ENCODE data around the gene PLCG1. TPM values are rescaled to one million over a fixed set of nuclear protein-coding genes. Genes with fewer than 3 reads are reported as not detected.

PLCG1 gene
- polyA plus RNA-seq, 2 of the 4 experiments (the other 2 are of a cell fraction), result 22.0 to 65.0 TPM

DNA sequence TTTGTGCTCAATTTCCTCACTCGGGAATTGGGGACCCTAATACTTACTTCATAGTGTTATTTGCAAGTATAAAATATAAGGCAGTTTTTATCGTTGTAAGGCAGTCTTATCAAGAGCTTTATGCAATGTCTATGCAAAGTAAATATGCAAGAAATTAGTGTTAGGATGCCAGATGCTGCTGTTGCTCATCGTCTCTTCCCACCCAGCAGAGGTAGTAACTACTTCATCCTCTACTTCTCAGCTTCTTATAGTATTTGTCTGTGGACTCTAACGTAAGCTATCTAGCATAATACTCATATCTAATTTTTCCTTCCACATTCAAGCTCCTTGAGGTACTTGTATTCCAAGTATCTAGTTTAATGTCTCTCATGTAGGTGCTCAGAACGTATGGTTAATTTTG lies 11.6 kb downstream of the PLCG1 start:
- no peak for ATAC-seq
- 81% methylated on average over 5 of the region's 5 CpGs for WGBS (ENCODE audit: missing lambda C conversion rate)
- ChIA-PET CTCF (interaction anchor here (1.2 to 2.8 kb wide), 3 partner anchors 14 to 191 kb away, joined by 3 to 12 read pairs (median 4); partner anchors contain the start of gene LPIN3), POLR2A (no interaction called here)
- H3K4me1 ChIP-seq, result 0 out of 3 replicates have a peak, but pooled peaks cover 8% of the 10 kb centered on the region
- H3K4me2 ChIP-seq, result no peak overlapping the region
- FAIRE-seq, result no peak
- no peaks in the 10 kb centered on the region for H3K9me3 ChIP-seq
- DNase-seq (ENCODE audit: low read depth in 1 of 2, low spot score in 1 of 2), result no peak
- no peak for TF ChIP-seq HOXA7 (CRISPR knock-in tag; IDR thresholded peaks at IDR 0.05)
- no peak for TF ChIP-seq CBX2 (IDR thresholded peaks at IDR 0.05; ENCODE audit: borderline replicate concordance, low read depth)
- no peak for TF ChIP-seq FOSB (CRISPR knock-in tag; IDR thresholded peaks at IDR 0.05)
- TF ChIP-seq, protein P1, sequence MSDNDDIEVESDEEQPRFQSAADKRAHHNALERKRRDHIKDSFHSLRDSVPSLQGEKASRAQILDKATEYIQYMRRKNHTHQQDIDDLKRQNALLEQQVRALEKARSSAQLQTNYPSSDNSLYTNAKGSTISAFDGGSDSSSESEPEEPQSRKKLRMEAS (IDR thresholded peaks at IDR 0.05), result no peak
- TF ChIP-seq NR3C1 (IDR thresholded peaks at IDR 0.05), result no peak
- TF ChIP-seq TP53 (CRISPR knock-in tag; IDR thresholded peaks at IDR 0.05), result no peak
- no peak overlapping the region for H3K4me3 ChIP-seq
- H3K27ac ChIP-seq, result no peak overlapping the region

DNA sequence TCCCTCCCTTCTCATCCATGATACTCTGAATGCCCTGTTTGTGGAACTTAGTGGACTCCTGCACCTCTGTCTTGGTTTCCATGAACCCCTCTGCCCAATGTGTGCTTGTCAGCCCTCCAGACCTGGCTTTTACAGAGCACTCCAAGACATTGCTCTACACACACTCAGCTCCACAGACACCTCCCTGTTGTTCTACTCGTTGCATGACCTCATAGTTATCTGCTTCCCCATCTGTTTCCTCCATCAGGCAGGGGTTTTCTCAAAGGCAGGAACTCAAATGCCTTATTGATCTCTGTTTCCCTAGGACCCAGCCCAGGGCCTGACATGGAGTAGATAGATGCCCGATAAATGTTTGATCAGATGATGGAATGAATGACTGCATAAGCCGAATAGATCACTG lies 13.3 kb downstream of the PLCG1 start:
- TF ChIP-seq RAD21 (conservative IDR thresholded peaks at IDR 0.05 in 1 of 2, IDR thresholded peaks at IDR 0.05 in 1 of 2) (no peak), HEYL (CRISPR knock-in tag; IDR thresholded peaks at IDR 0.05) (no peak), FOXS1 (CRISPR knock-in tag; IDR thresholded peaks at IDR 0.05) (no peak), MAZ (IDR thresholded peaks at IDR 0.05; ENCODE audit: borderline replicate concordance, low read depth, low read length) (no peak), ZSCAN20 (CRISPR knock-in tag; IDR thresholded peaks at IDR 0.05) (no peak), NR3C1 (IDR thresholded peaks at IDR 0.05) (no peak), KDM5A (IDR thresholded peaks at IDR 0.05) (no peak), ZC3H11A (IDR thresholded peaks at IDR 0.05) (no peak), HDAC2 (IDR thresholded peaks at IDR 0.05) (no peak), RCOR1 (IDR thresholded peaks at IDR 0.05; ENCODE audit: low read depth, low read length) (no peak)
- TF ChIP-seq, protein P2, sequence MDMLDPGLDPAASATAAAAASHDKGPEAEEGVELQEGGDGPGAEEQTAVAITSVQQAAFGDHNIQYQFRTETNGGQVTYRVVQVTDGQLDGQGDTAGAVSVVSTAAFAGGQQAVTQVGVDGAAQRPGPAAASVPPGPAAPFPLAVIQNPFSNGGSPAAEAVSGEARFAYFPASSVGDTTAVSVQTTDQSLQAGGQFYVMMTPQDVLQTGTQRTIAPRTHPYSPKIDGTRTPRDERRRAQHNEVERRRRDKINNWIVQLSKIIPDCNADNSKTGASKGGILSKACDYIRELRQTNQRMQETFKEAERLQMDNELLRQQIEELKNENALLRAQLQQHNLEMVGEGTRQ (IDR thresholded peaks at IDR 0.05), result no peak
- TF ChIP-seq, protein P3, sequence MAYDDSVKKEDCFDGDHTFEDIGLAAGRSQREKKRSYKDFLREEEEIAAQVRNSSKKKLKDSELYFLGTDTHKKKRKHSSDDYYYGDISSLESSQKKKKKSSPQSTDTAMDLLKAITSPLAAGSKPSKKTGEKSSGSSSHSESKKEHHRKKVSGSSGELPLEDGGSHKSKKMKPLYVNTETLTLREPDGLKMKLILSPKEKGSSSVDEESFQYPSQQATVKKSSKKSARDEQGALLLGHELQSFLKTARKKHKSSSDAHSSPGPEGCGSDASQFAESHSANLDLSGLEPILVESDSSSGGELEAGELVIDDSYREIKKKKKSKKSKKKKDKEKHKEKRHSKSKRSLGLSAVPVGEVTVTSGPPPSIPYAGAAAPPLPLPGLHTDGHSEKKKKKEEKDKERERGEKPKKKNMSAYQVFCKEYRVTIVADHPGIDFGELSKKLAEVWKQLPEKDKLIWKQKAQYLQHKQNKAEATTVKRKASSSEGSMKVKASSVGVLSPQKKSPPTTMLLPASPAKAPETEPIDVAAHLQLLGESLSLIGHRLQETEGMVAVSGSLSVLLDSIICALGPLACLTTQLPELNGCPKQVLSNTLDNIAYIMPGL (CRISPR knock-in tag; IDR thresholded peaks at IDR 0.05; ENCODE audit: borderline replicate concordance), result no peak
- no peaks in the 10 kb centered on the region for H3K9me3 ChIP-seq
- POLR2A ChIA-PET, result no interaction called here
- ATAC-seq (no peak), DNase-seq (ENCODE audit: low read depth in 1 of 2, low spot score in 1 of 2) (no peak), FAIRE-seq (no peak)
- 90% methylated on average over 3 of the region's 3 CpGs for WGBS (ENCODE audit: missing lambda C conversion rate)
- CTCF ChIA-PET, result interaction anchor here (1.3 to 2.8 kb wide), 4 partner anchors 16 to 189 kb away, joined by 5 to 12 read pairs (median 6); partner anchors contain the start of gene LPIN3
- H3K4me2 ChIP-seq, result no peak overlapping the region
- H3K4me1 ChIP-seq, result 0 out of 3 replicates have a peak, but pooled peaks cover 8% of the 10 kb centered on the region
- no peak overlapping the region for H3K27ac ChIP-seq
- no peak overlapping the region for H3K4me3 ChIP-seq

DNA sequence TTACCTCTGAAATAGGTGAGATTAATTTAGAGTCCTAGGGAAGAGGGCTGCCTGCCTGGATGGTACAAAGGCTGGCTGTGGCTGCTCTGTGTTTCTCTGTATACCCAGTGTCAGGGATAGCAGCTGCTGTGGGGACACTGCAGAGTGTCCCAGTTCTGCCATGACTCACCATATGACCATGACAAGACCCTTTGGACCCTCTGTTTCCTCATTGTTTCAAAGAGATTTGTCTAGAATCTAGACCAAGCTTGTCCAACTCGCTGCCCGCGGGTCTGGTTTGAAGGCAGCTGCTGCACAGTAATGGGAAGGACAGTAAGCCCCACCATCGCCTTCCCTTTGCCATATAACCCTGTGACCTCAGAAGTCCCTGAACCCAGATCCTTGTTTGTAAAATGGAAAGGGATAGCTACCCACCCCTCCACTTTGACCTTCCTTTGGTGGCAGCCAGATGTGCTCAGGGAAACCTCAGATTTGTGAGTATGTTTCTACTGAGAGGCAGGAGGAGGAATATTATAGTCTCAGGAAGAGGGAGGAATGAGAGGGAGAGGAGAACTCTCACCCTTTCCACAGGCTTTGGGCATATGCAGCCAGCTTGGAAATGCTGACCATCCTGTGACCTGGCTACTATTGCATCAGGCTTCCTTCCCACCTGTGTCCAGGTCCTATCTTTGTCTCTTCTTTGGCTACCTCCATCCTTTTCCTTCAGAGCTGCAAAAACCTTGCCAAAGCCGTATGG lies 14.0 kb downstream of the PLCG1 start:
- Histone ChIP-seq H3K4me2 (no peak overlapping the region), H3K4me3 (no peak overlapping the region), H3K9me3 (no peaks in the 10 kb centered on the region), H3K4me1 (0 out of 3 replicates have a peak, but pooled peaks cover 8% of the 10 kb centered on the region), H3K27ac (no peak overlapping the region)
- 87% methylated on average over 5 of the region's 5 CpGs for WGBS (ENCODE audit: missing lambda C conversion rate)
- DNase-seq (ENCODE audit: low read depth in 1 of 2, low spot score in 1 of 2) (no peak), ATAC-seq (no peak), FAIRE-seq (no peak)
- CTCF ChIA-PET, result interaction anchor here (0.6 to 3.2 kb wide), 8 partner anchors 13 to 260 kb away, joined by 3 to 22 read pairs (median 5); partner anchors contain the start of gene LPIN3
- POLR2A ChIA-PET, result no interaction called here
- TF ChIP-seq CEBPB (IDR thresholded peaks at IDR 0.05), result no peak
- no peak for TF ChIP-seq CBX2 (IDR thresholded peaks at IDR 0.05; ENCODE audit: borderline replicate concordance, low read depth)
- TF ChIP-seq HOXB13 (CRISPR knock-in tag; IDR thresholded peaks at IDR 0.05; ENCODE audit: low read depth), result no peak
- no peak for TF ChIP-seq SMC3 (IDR thresholded peaks at IDR 0.05)
- no peak for TF ChIP-seq MAFK (IDR thresholded peaks at IDR 0.05; ENCODE audit: partially characterized antibody)
- TF ChIP-seq, protein P4, sequence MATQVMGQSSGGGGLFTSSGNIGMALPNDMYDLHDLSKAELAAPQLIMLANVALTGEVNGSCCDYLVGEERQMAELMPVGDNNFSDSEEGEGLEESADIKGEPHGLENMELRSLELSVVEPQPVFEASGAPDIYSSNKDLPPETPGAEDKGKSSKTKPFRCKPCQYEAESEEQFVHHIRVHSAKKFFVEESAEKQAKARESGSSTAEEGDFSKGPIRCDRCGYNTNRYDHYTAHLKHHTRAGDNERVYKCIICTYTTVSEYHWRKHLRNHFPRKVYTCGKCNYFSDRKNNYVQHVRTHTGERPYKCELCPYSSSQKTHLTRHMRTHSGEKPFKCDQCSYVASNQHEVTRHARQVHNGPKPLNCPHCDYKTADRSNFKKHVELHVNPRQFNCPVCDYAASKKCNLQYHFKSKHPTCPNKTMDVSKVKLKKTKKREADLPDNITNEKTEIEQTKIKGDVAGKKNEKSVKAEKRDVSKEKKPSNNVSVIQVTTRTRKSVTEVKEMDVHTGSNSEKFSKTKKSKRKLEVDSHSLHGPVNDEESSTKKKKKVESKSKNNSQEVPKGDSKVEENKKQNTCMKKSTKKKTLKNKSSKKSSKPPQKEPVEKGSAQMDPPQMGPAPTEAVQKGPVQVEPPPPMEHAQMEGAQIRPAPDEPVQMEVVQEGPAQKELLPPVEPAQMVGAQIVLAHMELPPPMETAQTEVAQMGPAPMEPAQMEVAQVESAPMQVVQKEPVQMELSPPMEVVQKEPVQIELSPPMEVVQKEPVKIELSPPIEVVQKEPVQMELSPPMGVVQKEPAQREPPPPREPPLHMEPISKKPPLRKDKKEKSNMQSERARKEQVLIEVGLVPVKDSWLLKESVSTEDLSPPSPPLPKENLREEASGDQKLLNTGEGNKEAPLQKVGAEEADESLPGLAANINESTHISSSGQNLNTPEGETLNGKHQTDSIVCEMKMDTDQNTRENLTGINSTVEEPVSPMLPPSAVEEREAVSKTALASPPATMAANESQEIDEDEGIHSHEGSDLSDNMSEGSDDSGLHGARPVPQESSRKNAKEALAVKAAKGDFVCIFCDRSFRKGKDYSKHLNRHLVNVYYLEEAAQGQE (IDR thresholded peaks at IDR 0.05), result no peak
- no peak for TF ChIP-seq CBX8 (IDR thresholded peaks at IDR 0.05)
- TF ChIP-seq, protein P5, sequence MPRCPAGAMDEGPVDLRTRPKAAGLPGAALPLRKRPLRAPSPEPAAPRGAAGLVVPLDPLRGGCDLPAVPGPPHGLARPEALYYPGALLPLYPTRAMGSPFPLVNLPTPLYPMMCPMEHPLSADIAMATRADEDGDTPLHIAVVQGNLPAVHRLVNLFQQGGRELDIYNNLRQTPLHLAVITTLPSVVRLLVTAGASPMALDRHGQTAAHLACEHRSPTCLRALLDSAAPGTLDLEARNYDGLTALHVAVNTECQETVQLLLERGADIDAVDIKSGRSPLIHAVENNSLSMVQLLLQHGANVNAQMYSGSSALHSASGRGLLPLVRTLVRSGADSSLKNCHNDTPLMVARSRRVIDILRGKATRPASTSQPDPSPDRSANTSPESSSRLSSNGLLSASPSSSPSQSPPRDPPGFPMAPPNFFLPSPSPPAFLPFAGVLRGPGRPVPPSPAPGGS (IDR thresholded peaks at IDR 0.05), result no peak
- TF ChIP-seq EP300 (IDR thresholded peaks at IDR 0.05), result no peak
- no peak for TF ChIP-seq ZFP36 (IDR thresholded peaks at IDR 0.05; ENCODE audit: borderline replicate concordance, partially characterized antibody)
- TF ChIP-seq GATA3 (IDR thresholded peaks at IDR 0.05; ENCODE audit: borderline replicate concordance), result no peak
- TF ChIP-seq POLR2A (IDR thresholded peaks at IDR 0.05; ENCODE audit: low read length), result no peak
- no peak for TF ChIP-seq HDAC2 (IDR thresholded peaks at IDR 0.05)
